GM19397 (cell line): Measurements from ENCODE around the gene AQP12A.

Experiments
- ATAC-seq: cut with Tn5 transposase; IDR thresholded peaks from one replicate; pipeline ENCODE4 v1.9.1; 2021; ENCODE audit warnings: mild to moderate bottlenecking, moderate library complexity; ENCODE audit not compliant: unreplicated experiment

The AQP12A gene

GRCh38 chr2:240719676-240720545 is 28.2 kb downstream of the AQP12A start:
- no peak for ATAC-seq

- no peak for ATAC-seq
These were observed 29.3 kb downstream of the AQP12A start for GRCh38 chr2:240720686-240721595.

GRCh38 chr2:240721596-240722180 is 30.0 kb downstream of the AQP12A start:
- no peak for ATAC-seq

- ATAC-seq, result no peak
These were observed 30.7 kb downstream of the AQP12A start for GRCh38 chr2:240722376-240722775.

GRCh38 chr2:240722796-240723735 is 31.4 kb downstream of the AQP12A start:
- no peak for ATAC-seq

GRCh38 chr2:240723851-240724250 is 32.2 kb downstream of the AQP12A start:
- no peak for ATAC-seq

- ATAC-seq, result no peak
These were observed 32.8 kb downstream of the AQP12A start for GRCh38 chr2:240724431-240724830.

GRCh38 chr2:240725266-240725665 is 33.6 kb downstream of the AQP12A start:
- ATAC-seq, result no peak

GRCh38 chr2:240725671-240726070 is 34.0 kb downstream of the AQP12A start:
- ATAC-seq, result no peak

- ATAC-seq, result no peak
These were observed 35.2 kb downstream of the AQP12A start for GRCh38 chr2:240726876-240727275.

- no peak for ATAC-seq
These were observed 35.8 kb downstream of the AQP12A start for GRCh38 chr2:240727439-240727838.

- ATAC-seq, result no peak
These were observed 36.2 kb downstream of the AQP12A start for GRCh38 chr2:240727913-240728312.

- no peak for ATAC-seq
These were observed 36.7 kb downstream of the AQP12A start for GRCh38 chr2:240728361-240728760.

GRCh38 chr2:240728827-240729226 is 37.2 kb downstream of the AQP12A start:
- ATAC-seq, result no peak

GRCh38 chr2:240730501-240731177 is 39.0 kb downstream of the AQP12A start:
- no peak for ATAC-seq

- no peak for ATAC-seq
These were observed 39.5 kb downstream of the AQP12A start for GRCh38 chr2:240731178-240731545.

- ATAC-seq, result no peak
These were observed 40.5 kb downstream of the AQP12A start for GRCh38 chr2:240732184-240732583.

- ATAC-seq, result no peak
These were observed 41.4 kb downstream of the AQP12A start for GRCh38 chr2:240732911-240733622.
